GM19324 (cell line): Measurements from ENCODE around the gene LINC01488.

Source experiments
- ATAC-seq: cut with Tn5 transposase; IDR thresholded peaks from one replicate; pipeline ENCODE4 v1.9.1; 2021; ENCODE audit warnings: mild to moderate bottlenecking, moderate library complexity; ENCODE audit not compliant: unreplicated experiment, low FRiP score

The LINC01488 gene

GRCh38 chr11:69475141-69475865, 6.2 kb upstream of the LINC01488 start:
- ATAC-seq: no peak

DNA sequence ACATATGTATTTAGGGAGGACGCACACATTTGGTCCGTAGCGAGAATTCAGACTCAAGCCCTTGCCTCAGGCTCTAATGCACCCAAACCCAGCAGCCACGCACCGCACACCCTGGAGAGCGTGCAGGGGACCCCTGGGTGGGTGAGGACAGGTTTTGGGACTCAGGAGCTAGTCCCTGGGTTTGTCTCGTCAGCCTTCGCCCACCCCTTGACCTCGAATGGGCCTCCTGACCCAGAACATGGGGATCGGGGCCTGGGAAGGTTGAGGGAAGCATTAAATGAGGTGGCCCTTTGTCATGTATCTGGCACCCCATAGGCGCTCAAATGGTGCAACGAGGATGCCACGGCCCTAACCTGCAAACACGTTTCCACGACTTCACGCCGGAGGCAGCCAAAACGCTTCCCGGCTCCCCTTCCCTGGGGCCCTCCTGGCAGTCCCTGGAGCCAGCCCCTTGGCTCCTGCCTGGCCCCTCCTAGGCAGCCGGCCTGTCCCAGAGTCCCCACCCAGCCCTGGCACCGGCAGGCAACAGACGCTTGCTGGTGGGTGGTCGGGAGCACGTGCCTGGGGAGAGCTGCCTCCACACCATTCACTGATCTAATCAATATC, 5.5 kb upstream of the LINC01488 start:
- ATAC-seq: no peak

- no peak for ATAC-seq
These were observed 4.9 kb upstream of the LINC01488 start for GRCh38 chr11:69476509-69476961.

DNA sequence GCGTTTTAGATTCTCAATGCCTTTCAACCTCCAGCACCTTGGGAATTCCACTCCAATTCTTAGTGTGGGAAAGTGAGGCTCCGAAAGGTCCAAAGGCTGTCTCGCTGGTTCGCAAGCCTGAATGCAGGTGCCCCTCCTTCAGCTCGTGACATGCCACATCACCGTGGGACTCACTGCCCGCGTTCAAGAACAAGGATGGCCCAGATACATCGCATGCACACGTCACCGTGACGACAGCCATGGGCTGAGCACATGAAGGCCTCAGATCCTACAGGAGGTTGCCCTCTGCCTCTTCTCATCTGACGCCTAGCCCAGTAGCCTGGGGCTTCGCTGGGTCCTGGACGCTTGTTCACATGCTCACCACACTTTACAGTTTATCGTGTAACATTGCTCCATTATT, 4.4 kb upstream of the LINC01488 start:
- no peak for ATAC-seq

DNA sequence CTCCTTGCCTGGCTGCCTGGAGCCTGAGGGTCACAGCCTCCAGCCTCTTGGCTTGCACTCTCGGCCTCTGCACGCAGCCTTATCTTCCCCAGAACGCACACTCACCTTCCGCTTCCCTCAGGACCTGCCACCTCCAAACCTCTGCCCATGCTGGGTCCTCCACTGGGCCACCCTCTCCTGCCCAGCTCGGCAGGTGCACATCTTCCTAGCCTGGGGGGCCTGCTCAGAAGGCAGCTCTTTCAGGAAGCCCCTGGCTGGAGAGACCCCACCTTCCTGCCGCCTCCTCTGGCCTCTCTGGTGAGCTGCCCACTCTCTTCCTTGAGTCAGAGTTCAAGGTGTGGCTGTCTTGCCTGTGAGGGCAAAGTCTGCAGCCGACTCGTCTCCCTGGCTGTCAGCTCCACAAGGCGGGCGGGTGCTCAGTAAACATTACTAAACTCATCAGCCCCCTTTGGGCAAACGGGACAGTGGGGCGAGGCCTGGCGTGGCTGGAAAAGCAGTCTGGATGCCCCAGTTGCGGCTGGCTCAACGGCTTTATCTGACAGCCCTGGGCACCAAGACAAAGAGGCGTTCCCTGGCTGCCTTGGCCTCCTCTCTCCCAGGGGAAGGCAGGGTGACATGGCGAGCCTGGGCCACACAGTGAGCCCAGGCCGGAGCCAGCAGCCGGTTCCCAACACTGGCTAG, 1.7 kb upstream of the LINC01488 start:
- ATAC-seq: no peak

GRCh38 chr11:69480547-69481392, 693 bp upstream of the LINC01488 start:
- no peak for ATAC-seq

GRCh38 chr11:69482322-69482721, 859 bp downstream of the LINC01488 start:
- ATAC-seq: no peak

DNA sequence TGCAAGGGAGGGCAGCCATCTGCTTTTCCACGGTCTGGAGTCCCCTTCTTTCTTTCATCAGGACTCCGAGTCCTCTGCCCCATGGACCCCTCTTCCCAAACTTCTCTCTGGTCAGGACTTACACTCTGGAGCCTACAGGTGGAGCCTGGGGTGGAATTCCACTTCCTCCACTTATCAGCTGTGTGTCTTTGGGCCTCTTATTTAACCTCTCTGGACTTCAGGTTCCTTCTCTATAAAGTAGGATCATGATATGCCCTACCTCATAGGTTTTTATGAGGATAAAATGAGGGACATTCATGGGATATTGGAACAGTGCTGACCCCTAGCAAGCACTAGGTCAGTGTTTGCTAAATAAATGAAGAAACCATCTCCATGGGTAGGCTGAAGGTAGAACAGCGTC, 1.7 kb downstream of the LINC01488 start:
- ATAC-seq: no peak

DNA sequence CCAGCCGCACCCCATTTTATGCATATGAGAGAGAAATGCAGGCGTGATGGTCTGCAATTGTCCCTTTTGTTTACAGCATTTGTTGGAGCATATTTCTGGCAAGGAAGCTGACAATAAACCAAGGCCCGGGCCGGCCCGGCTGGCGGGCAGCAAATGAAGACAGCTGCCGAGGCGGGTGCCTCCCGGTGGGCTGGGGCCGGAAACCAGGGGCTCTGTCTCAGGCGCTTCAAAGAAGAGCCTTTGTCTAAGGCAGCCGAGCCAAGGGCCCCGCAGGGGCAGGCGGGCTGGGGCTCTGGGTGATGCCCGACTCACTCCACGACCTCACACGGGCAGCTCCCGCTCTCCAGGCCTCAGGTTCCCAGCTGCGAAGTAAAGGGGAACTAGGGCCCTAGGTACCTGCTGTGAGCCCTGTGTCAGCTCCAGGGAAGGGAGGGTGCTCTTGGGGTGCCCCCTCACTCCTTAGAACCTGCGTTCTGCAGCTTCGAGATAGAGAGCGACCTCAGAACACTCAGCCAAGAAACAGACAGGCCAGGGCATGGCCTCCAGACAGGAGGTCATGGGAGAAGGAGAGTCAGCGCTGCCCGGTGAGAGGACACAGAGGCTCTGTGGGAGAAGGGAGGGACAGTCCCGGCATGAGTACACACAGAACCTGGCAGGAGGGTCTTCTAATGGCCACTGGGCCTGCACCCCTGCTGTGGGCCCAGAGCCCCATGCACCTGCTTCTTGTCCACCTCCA, 2.4 kb downstream of the LINC01488 start:
- ATAC-seq: no peak

DNA sequence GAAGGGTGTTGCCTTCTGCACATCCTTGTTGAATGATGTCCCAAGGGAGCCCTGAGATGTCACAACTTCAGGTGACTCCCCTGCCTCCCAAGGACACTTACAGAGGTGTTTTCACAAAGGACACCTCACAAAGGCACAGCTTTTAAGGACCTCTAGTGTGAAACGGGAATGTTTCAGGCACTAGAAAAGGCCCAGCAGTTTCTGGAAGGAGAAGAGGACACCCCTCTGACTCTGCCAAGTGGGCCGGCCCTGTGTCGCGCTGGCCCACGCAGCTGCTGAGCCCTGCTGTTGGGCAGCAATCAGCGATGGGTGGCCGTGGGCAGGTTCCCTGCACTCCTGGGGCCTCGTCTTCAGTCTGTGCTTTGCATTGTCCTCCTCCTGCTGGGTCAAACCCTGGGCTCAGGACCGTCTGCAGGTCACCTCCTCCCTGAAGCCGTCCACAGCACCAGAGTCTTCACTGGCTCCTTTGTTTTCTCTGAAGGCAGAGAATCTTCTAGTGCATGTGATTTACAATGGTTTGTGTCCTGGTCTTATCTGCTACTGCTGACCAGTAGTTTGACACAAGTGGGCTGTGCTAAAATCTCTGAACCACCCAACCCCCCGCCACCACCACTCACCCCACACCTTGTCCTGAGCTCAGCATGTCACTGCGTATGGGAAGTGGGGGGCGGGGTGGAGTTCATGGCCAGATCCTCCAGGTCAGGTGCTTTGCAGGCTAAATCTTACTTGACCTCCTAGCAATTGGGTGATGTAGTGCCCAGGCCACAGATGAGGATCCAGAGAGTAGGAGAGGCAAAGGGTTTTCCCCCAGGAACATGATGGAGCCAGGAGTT, 3.2 kb downstream of the LINC01488 start:
- no peak for ATAC-seq

DNA sequence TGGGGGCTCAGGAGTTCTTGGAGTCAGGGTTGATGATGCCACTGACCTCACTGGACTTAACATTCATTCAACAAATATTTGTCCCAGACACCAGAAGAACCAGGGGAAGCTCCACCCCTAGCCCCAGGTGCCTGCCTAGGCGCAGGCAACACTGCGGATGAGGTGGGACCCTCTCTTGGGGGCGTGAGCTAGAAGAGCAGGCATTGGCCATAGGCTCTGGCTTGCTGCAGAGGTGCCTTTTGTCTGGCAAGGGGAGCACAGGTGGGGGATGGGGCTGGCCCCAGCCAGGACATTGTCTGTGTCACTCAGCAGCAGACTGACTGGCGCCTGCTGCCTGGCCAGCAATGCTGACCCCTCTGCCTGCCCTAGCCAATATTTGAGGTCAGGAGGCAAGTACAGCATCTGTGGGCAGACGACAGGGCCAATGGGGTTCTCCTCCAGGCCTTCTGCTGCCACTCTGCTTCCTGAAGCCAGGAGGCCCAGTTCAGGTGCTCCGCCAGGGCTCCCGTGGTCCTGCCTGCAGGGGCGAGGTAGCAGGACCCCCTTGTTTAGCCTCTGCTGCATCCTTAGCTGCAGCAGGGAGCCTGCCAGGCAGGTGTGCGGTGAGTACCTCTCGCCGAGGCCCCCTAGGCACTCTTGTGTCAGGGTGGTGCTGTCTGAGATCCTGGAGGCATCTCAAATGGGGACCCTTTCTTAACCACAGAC, 4.0 kb downstream of the LINC01488 start:
- ATAC-seq: no peak

- ATAC-seq: no peak
These were observed 4.8 kb downstream of the LINC01488 start for GRCh38 chr11:69486056-69486772.

DNA sequence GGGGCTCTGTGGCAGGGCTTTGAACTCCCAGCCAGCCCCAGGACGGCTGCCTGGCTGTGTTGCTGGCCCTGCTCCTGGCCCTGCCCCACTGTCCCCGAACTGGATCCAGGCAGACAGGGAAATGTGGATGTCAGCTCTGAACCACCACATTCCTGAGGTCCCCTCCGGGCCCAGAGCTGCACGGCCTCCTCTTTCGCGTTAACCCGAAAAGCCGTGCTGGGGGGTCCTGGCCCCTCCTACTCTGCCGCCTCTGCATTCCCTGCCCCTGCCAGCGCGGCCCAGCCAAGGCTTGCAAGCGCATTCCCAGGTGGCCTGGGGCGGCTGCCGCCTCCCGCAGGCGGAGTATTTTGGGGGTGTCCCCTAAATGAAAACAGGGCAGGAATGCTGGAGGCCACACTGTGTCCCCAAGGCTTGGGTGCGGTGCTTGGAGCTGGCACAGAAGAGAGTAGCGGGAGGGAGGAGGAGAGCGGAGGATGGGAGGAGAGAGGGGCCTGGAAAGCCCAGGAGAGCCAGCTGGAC, 5.4 kb downstream of the LINC01488 start:
- no peak for ATAC-seq

- ATAC-seq: no peak
These were observed 5.9 kb downstream of the LINC01488 start for GRCh38 chr11:69487391-69487790.

DNA sequence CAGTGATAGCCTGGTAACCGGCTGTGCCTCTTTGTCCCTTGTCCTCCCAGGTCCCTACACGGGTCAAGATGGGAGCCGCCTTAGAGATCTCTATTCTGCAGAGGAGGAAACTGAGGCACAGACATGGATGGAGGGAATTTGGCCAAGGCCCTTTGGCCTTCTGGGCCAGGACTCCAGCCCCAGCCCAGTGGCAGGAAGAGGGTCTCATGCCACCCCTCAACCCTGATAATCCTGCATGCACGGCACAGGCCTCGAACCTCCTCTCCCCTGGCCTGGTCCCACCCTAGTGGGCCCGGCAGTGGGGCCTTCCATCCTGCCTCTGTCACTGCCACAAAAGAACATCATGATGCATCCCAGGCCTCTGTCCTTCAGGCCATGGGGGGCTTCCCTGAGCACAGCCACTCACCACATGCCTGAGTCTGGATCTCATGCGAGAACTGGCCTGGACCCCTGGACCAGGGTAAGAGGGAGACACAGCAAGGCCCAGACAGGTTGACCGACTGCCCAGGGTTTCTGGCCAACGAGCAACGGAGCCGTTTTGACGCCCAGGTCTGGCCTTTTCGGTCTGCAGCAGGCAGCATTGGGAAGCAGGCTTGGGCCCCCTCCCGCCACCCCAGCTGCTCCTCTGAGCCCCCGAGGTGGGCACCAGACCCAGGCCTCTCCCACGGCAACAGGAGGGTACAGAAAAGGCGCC, 6.5 kb downstream of the LINC01488 start:
- no peak for ATAC-seq

DNA sequence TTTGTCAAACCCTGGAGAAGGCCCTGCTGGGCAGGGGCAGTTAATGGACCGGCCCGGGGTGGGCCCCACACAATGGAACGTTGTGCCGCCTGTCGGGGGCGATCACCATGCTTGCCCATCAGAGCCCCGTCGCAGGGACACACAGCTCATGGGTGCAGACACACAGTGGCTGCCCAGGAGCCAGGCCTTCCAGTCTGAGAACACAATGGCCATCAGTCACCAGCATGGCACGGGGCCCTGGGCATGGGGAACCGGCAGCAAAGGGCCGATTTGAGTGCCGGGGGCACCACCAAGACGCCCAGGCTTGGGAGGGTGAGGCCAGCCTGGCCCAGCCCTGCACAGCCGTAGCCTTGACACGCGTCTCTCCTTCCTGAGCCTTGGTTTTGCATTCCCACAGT, 7.1 kb downstream of the LINC01488 start:
- no peak for ATAC-seq

DNA sequence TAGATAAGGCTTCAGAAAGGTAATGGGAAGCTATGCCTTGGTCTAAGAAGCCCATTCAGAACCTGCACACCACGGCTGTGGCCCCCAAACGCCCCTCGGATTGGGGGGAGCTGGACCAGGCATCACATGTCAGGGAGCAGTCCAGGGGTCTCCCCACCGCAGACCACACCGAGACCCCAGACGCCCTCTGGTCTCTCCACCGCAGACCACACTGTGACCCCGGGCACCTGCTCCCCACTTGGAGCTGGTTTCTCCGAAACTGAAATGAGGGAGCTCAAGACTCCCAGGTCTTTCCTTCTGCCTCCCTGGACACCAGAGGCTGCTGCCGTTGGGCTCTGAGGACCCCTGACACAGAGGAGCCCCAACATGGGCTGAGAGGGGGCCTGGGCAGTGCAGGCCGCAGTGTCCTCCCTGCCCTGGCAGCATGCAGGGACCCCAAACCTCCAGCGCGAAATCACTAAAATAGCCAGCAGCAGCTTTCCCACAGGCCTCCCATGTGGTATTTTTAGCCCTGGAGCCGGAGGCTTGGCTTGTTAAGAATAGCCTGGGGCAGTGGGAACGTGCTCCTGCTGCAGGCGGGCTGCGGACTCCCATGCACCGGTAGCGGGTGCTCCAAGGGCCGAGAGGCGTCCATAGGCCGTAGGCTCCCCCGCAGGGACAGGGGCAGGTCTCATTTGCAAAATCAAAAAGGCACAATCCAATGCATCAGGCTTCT, 7.7 kb downstream of the LINC01488 start:
- no peak for ATAC-seq
